HAP-1 (cell line): Measurements from ENCODE around the gene CRMP1.
"Not testable (repeated sequence)": the region's sequence is repeated elsewhere in the genome, so short reads cannot be mapped to it uniquely, and the experiment has no call there.

Experiments
- DNase-seq, 2 experiments: peaks; one replicate each; pipeline ENCODE4 v3.0.0-alpha.2; 2016 to 2020; ENCODE audit warnings: low spot score in 2 of 2
- H3K27me3 ChIP-seq: fragments of 250-450 bp; sonication (Bioruptor Pico); 2 replicates; pipeline ENCODE4 v1.5.1; 2020; ENCODE audit warnings: low read depth, mild to moderate bottlenecking, moderate library complexity
- H3K36me3 ChIP-seq: fragments of 250-450 bp; sonication (Bioruptor Pico); replicated peaks from 2 replicates; pipeline ENCODE4 v1.5.1; 2020; ENCODE audit warnings: mild to moderate bottlenecking
- H3K4me1 ChIP-seq: fragments of 250-450 bp; sonication (Bioruptor Pico); 2 replicates; pipeline ENCODE4 v1.5.1; 2020; ENCODE audit warnings: mild to moderate bottlenecking
- H3K4me3 ChIP-seq: fragments of 250-450 bp; sonication (Bioruptor Pico); 2 replicates; pipeline ENCODE4 v1.5.1; 2020; ENCODE audit warnings: mild to moderate bottlenecking, moderate library complexity
- H3K9me3 ChIP-seq: fragments of 250-450 bp; sonication (Bioruptor Pico); 2 replicates; pipeline ENCODE4 v1.5.1; 2020; ENCODE audit warnings: mild to moderate bottlenecking, moderate library complexity
- in situ Hi-C: fragments of 300-500 bp; cut with MboI; formaldehyde crosslinking; loops from 3 replicates; pipeline ENCODE4 v1.14.3; 2020; ENCODE audit warnings: low sequenced_read_pairs, inconsistent platforms, mixed read lengths

The CRMP1 gene

DNA sequence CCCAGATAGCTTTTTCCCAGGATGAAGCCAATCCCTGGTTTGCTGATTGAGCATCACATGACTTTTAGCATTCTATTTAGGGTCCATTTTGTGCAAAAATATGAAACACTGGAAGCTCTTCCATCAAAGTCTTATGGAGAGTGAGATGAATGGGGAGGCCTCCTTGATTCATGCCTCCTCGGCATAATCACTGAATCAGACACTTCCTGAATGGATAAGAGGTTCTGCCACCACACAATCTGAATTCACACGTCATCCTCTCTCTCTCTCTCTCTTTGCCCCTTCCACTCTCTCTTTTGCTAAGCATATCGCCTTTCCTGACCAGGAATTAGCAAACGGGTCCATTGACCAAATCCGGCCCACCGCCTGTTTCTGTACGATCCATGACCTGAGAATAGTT, 68.7 kb downstream of the CRMP1 start:
- H3K27me3 ChIP-seq: no peaks in the 10 kb centered on the region
- no peak overlapping the region for H3K4me3 ChIP-seq
- H3K36me3 ChIP-seq: peaks cover 82% of the 10 kb centered on the region
- no peak for DNase-seq
- no peaks in the 10 kb centered on the region for H3K9me3 ChIP-seq
- H3K4me1 ChIP-seq: no peaks in the 10 kb centered on the region
- in situ Hi-C loops: no loop called here

DNA sequence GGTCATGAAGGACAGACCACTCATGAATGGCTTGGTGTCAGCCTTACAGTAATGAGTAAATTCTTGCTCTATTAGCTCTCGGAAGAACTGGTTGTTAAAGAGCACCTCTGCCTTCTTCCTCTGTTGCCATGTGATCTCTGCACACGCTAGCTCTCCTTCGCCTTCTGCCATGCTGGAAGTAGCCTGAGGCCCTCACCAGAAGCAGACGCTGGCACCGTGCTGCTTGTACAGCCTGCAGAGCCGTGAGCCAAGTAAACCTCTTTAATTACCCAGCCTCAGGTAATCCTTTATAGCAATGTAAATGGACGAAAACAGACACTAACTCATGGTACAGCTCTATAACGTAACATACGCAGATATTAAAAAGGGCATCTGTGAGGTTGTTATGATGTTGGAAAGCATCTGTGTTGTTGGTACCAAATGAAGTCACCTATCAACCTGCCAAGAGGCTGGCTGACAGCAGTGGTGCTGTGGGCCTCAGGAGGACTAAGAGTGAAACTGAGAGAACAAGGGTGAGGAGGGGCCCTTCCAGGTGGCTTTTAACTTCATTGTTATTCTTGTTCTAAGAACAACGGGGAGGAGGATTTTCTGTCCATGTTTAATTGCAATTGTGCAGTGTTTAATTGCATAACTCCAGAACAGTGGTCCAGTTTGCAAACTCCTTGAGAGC, 69.2 kb downstream of the CRMP1 start:
- in situ Hi-C loops: no loop called here
- H3K27me3 ChIP-seq: no peaks in the 10 kb centered on the region
- DNase-seq: no peak
- H3K9me3 ChIP-seq: no peaks in the 10 kb centered on the region
- no peak overlapping the region for H3K4me3 ChIP-seq
- H3K36me3 ChIP-seq: peaks cover 87% of the 10 kb centered on the region
- no peaks in the 10 kb centered on the region for H3K4me1 ChIP-seq

DNA sequence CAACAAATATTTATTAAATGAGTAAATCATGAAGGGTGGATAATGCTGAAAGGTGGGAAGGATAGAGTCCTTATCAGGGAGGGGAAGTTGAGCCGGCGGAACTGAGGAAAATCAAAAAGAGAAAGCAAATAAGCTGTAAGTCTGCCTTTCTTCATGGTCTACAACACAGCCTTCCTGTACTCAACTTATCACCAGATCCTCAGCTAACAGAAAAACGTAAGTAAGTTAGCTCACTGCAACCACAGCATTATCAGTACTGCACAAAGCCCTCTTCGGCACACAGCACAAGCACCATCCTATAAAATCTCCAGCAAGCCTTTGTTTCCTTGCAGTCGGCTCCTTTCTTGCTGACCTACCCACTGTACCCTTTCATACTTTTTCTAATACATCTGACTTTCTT, 70.3 kb downstream of the CRMP1 start:
- in situ Hi-C loops: no loop called here
- Histone ChIP-seq H3K4me1 (no peaks in the 10 kb centered on the region), H3K4me3 (no peak overlapping the region), H3K36me3 (peaks cover 84% of the 10 kb centered on the region), H3K9me3 (no peaks in the 10 kb centered on the region), H3K27me3 (no peaks in the 10 kb centered on the region)
- DNase-seq: no peak

DNA sequence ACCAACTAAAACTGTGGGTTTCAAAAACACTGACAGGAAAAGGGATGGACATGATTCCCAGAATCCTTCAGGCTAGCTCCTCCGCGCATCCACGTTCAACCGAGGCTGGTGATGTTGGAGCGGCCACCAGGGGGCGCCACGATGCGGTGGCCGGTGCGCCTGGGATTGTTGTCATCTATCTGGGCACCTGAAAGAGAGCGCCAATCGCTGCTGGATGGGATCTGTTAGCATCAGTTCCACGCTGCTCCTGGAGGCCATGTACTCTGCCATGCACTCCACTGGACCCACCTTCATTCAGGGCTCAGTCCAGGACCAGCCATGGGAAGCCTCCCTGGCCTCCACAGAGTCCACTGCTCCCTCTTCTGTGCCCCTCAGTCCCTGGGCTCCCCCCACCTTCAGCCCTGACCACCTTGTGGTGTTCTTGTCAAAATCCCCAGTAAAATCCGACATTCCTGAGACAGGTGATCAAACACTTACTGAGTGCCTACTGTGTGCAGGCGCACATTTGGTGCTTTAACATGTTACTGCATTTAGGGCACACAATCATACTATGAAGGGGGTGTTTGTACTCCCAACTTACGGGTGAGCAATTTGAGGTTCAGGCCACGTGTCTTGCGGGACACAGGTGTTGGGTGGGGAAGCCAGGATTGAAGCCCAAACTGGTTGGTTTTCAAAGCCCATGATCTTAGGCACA, 71.1 kb downstream of the CRMP1 start:
- in situ Hi-C loops: no loop called here
- Histone ChIP-seq H3K27me3 (no peaks in the 10 kb centered on the region), H3K36me3 (peaks cover 84% of the 10 kb centered on the region), H3K9me3 (no peaks in the 10 kb centered on the region), H3K4me3 (no peak overlapping the region), H3K4me1 (no peaks in the 10 kb centered on the region)
- DNase-seq: peak in 1 of 2 experiments; percentile 50

DNA sequence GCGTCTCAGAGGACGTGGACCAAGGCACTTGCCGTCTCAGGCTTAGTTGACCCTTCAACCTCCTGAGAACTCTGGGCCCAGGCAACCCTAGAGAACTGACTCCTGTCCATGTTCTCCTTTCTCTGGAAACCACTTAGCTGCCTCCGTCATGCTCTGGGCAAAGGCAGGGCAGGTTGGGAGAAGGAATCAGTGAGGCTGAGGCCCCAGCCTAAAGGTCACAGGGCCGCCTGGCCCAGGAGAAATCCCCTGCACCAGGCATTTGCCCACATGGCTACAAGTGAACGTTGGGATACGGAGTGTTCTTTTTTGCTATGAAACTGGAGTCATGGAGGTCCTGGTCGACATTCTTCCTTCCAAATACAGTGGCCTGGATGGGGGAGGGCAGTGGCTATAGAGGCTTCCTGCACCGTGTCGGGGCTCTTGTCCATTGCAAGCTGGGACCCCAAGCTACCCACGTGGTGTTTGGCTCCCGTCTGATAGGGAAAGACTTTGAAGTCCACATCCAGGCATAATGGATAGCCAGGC, 76.0 kb downstream of the CRMP1 start:
- Histone ChIP-seq H3K36me3 (peaks cover 49% of the 10 kb centered on the region), H3K9me3 (no peaks in the 10 kb centered on the region), H3K4me1 (no peaks in the 10 kb centered on the region), H3K27me3 (no peaks in the 10 kb centered on the region), H3K4me3 (no peak overlapping the region)
- DNase-seq: no peak
- in situ Hi-C loops: no loop called here

DNA sequence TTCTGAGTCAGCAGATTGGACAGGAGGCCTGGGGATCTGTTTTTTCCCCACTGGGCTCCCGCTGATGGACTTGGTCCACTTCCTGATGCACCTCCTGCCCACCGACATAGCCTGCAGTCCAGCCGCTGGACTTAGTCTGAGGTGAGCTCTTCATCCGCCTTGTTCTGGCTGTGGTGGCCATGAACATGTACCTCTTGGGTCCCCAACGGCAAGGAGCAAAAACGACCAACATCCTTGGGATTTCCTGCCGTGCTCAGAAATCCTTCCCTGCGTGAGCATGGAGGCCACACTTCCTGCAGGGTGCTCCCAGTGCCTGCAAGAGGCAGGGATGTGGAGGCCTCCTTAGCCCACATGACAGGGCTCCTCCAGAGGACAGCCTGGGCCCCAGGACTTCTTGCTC, 76.8 kb downstream of the CRMP1 start:
- Histone ChIP-seq H3K9me3 (no peaks in the 10 kb centered on the region), H3K27me3 (no peaks in the 10 kb centered on the region), H3K36me3 (peaks cover 43% of the 10 kb centered on the region), H3K4me3 (no peak overlapping the region), H3K4me1 (no peaks in the 10 kb centered on the region)
- in situ Hi-C loops: no loop called here
- no peak for DNase-seq

DNA sequence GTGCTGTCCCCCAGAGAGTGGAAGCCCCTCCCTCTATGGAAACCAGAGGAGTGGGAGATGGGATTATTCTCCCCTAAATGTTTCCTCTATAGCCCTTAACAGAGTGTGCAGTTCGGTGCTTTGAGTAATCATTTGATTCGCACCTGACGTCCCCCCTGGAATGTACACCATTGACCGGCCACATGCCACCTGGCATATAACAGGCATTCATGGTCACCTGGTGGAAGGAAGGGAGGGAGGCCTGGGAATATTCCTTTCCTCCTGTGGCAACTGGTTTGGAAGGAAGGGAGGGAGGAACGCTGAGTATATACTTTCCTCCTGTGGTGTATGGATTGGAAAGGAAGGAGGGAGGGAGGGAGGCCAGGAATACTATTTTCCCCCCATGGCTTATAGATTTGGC, 77.2 kb downstream of the CRMP1 start:
- H3K27me3 ChIP-seq: no peaks in the 10 kb centered on the region
- no peak overlapping the region for H3K4me3 ChIP-seq
- H3K4me1 ChIP-seq: no peaks in the 10 kb centered on the region
- no peaks in the 10 kb centered on the region for H3K9me3 ChIP-seq
- H3K36me3 ChIP-seq: peaks cover 41% of the 10 kb centered on the region
- in situ Hi-C loops: no loop called here
- DNase-seq: no peak

DNA sequence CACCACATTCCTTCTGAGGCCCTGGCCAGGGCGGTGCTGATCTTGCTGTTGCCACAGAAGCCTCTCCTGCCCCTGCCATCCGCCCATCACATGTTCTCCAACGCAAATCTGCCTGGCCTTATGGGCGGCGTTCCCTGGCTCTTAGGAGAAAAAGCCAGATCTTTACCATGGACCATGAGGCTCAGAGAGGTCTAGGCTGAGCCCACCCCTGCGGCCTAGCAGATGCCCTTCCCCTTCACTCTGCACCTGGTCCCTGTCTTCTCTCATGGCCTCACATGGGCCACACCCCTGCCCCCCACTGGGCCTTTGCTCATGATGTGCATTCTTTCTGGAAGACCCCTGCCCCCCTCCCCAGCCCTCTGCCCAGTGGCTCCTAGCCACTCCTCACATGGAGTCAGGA, 78.5 kb downstream of the CRMP1 start:
- Histone ChIP-seq H3K9me3 (no peaks in the 10 kb centered on the region), H3K4me3 (no peak overlapping the region), H3K4me1 (no peaks in the 10 kb centered on the region), H3K36me3 (peaks cover 40% of the 10 kb centered on the region), H3K27me3 (no peaks in the 10 kb centered on the region)
- in situ Hi-C loops: no loop called here
- DNase-seq: no peak

DNA sequence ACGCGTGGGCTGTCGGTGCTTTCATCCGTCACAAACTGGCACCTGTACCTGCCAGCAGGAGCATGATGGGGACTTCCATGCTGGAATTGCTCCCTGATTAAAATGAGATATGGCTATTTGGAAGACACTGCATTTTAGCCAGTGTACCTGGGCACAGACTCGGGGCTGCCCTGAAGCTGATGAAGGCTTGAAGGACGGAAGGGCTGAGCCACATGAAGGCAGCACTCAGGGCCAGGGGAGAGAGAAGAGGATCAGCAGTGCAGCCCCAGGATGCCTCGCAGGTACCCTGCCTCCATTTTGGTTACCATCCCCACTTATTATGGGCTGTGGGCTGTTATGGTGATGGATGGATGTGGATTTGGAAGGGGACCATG, 79.0 kb downstream of the CRMP1 start:
- no peaks in the 10 kb centered on the region for H3K27me3 ChIP-seq
- H3K4me1 ChIP-seq: no peaks in the 10 kb centered on the region
- DNase-seq: no peak
- in situ Hi-C loops: no loop called here
- H3K36me3 ChIP-seq: peaks cover 36% of the 10 kb centered on the region
- H3K9me3 ChIP-seq: no peaks in the 10 kb centered on the region
- H3K4me3 ChIP-seq: no peak overlapping the region

DNA sequence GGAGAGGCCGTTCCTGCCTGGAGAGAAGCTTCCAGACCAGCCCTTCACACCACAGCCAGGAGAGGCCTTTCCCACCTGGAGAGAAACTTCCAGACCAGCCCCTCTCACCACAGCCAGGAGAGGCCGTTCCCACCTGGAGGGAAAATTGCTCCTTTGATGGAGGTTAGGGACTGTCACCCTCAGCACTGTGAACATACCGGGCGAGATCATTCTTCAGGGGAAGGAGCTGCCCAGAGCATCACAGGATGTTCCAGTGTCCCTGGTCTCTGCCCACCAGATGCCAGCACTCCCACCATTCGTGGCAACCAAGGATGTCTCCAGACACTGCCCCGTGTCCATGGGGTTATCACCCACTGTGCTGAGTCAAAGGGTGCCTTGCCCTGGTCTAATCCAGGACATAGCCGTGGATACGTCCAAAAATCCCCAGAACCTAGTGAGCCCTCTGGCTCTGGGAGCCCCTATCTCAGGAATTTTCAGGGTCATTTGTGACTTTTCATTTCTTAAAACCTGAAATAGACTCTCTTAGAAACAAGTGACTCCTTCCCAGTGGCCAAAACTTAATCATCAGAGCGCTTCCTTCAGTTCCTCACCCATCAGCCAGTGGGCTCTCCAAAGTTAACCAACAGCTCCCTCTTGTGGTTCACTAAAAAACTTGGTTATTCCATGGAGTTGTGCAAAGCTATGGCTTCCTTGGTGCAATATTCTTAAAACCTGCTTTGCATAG, 80.2 kb downstream of the CRMP1 start:
- H3K9me3 ChIP-seq: no peaks in the 10 kb centered on the region
- no peaks in the 10 kb centered on the region for H3K27me3 ChIP-seq
- H3K4me3 ChIP-seq: no peak overlapping the region
- peaks cover 33% of the 10 kb centered on the region for H3K36me3 ChIP-seq
- peak; percentile 15 to 28 for DNase-seq
- in situ Hi-C loops: no loop called here
- no peaks in the 10 kb centered on the region for H3K4me1 ChIP-seq

DNA sequence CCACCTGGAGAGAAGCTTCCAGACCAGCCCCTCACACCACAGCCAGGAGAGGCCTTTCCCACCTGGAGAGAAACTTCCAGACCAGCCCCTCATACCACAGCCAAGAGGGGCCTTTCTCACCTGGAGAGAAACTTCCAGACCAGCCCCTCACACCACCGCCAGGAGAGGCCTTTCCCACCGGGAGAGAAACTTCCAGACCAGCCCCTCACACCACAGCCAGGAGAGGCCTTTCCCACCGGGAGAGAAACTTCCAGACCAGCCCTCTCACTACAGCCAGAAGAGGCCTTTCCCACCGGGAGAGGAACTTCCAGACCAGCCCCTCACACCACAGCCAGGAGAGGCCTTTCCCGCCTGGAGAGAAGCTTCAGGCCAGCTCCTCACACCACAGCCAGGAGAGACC, 80.8 kb downstream of the CRMP1 start:
- H3K4me3 ChIP-seq, in situ Hi-C loops, H3K27me3 ChIP-seq, H3K9me3 ChIP-seq, DNase-seq, H3K4me1 ChIP-seq: not testable (repeated sequence)
- peaks cover 30% of the 10 kb centered on the region for H3K36me3 ChIP-seq

DNA sequence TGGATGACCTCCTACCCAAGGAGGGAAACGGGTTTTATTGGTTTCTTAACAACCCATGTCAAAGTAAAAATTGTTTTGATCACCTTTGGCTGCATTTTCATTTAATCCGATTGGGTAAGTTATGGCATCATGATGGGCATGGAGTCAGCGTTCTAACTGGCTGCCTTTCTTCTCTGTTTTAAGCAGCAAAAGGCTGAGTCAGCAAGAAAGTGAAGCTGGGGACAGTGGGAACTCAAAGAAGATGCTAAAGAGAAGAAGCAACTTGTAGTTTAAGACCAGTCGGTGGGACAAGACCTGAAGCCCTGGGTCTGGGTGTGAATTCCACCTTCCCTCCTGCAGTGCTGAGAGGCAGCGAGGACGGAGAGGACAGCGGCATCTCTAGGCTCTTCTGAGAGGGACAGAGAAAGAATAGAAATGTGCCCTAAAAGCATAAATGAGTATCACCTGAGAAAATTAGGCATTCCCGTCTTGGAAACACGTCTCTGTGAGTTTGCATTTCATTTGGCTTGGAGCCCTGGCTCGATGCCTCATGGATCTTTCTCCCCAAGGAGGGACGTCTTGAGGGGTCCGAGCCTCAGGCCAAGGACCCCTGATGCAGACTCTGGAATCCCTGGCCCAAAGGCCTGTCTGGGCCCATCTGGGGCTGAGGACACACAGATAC, 82.0 kb downstream of the CRMP1 start:
- H3K36me3 ChIP-seq: peaks cover 31% of the 10 kb centered on the region
- in situ Hi-C loops: no loop called here
- no peak for DNase-seq
- H3K9me3 ChIP-seq: no peaks in the 10 kb centered on the region
- no peaks in the 10 kb centered on the region for H3K4me1 ChIP-seq
- no peak overlapping the region for H3K4me3 ChIP-seq
- H3K27me3 ChIP-seq: no peaks in the 10 kb centered on the region

DNA sequence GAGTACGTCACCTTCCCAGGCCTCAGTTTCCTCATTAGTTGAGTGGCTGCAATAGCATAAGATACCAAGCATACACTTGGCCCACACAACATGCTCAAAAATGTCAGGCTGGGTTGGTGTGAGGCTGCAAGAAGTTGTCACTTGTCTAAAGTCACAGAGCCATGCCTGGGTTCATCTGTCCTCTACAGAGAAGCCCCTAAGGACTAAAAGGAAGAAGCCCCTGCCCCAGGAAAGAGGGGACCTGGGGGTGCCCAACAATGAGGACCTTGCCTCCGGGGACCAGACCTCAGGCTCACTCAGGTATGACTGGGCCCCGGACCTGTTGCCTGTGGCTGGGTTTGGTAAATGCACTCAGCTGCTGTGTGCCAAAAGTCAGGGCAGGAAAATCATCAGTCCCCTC, 82.7 kb downstream of the CRMP1 start:
- DNase-seq: no peak
- in situ Hi-C loops: no loop called here
- Histone ChIP-seq H3K9me3 (no peaks in the 10 kb centered on the region), H3K27me3 (no peaks in the 10 kb centered on the region), H3K4me3 (no peak overlapping the region), H3K4me1 (no peaks in the 10 kb centered on the region), H3K36me3 (peaks cover 31% of the 10 kb centered on the region)
